Skin of body (tissue), 1 donor: ENCODE measurements around the gene CTU1. TPM values are rescaled to one million over a fixed set of nuclear protein-coding genes. Genes with fewer than 3 reads are reported as not detected.

ENCODE experiments used
- total RNA-seq: library from RNA; depleted of rRNA; stranded (reverse); fragments of >200 nt; gene quantifications from one replicate; pipeline ENCODE4 v1.2.3, GENCODE V29; 2014

Gene CTU1
- total RNA-seq, 1 donor from 2014 or later: 2.4 TPM

Other genes starting within 250 kb of the CTU1 start
- not detected for gene KLK2, start 235.0 kb downstream of the CTU1 start, total RNA-seq
- gene KLK4, start 197.0 kb downstream of the CTU1 start, total RNA-seq: 0.10 TPM
- 21.0 TPM for gene KLK5, start 155.4 kb downstream of the CTU1 start, total RNA-seq
- gene KLK6, start 138.8 kb downstream of the CTU1 start, total RNA-seq: 7.3 TPM
- gene KLK7, start 124.5 kb downstream of the CTU1 start, total RNA-seq: 47.5 TPM
- 14.3 TPM for gene KLK8, start 106.8 kb downstream of the CTU1 start, total RNA-seq
- gene KLK10, start 88.7 kb downstream of the CTU1 start, total RNA-seq: 22.4 TPM
- 19.5 TPM for gene KLK11, start 81.8 kb downstream of the CTU1 start, total RNA-seq
- 0.69 TPM for gene KLK12, start 73.4 kb downstream of the CTU1 start, total RNA-seq
- 4.9 TPM for gene KLK13, start 43.3 kb downstream of the CTU1 start, total RNA-seq
- 9.5 TPM for gene KLK14, start 25.5 kb downstream of the CTU1 start, total RNA-seq
- 3.1 TPM for gene SIGLEC9, start 16.5 kb upstream of the CTU1 start, total RNA-seq
- 0.49 TPM for gene SIGLEC7, start 33.9 kb upstream of the CTU1 start, total RNA-seq
- 4.5 TPM for gene CD33, start 116.7 kb upstream of the CTU1 start, total RNA-seq
- gene SIGLECL1, start 142.7 kb upstream of the CTU1 start, total RNA-seq: not detected
- not detected for gene IGLON5, start 203.2 kb upstream of the CTU1 start, total RNA-seq
- 2.3 TPM for gene VSIG10L, start 233.7 kb upstream of the CTU1 start, total RNA-seq